ENCODE results near the gene CXCL5. TPM values are rescaled to one million over a fixed set of nuclear protein-coding genes. Genes with fewer than 3 reads are reported as not detected.

The CXCL5 gene
- total and polyA plus RNA-seq, 4 donors, result 0.03 to 0.33 (median 0.14) TPM; not detected in 1

DNA sequence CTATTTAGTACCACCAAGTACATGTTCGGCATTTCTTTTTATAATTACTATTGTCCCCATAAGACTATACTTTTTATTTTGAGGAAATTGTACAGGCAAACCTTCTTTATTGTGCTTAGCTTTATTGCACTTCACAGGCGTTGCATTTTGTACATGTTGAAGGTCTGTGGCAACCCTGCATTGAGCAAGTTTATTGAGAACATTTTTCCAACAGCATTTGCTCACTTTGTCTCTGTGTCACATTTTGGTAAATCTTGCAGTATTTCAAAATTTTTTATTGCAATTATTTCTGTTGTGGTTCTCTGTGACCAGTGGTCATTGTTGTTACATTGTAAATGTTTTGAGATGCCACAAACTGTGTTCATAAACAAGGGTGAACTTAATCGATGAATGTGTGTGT, 10.8 kb upstream of the CXCL5 start:
- 82% methylated on average over 3 of the region's 3 CpGs for WGBS
- no peak overlapping the region for H3K27ac ChIP-seq (ENCODE audit: low read depth in 1 of 2, low read length in 2 of 2)

DNA sequence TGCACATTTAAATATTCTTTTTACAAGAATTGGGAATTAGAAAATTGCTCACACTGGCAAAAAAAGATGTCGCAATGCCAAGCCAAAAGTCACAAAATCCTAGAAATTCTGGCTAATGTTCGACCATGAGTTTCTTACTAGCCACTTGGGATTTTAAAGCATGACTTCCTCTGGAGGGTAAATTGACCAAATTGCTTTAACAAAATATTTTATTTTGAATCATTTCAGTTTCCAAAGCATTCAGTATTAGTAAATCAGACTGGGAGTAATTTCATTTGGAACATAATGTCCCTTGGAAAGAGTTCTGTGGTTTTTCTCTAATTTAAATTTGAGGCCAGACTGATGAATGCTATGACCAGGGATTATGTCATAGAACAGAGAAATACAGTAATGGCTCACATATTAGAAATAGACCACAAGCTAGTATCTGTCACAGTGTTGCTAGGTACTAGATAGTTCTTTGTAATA, 7.6 kb upstream of the CXCL5 start:
- Histone ChIP-seq H3K36me3 (ENCODE audit: control insufficient read depth in 4 of 4, insufficient read depth in 3 of 4, low read depth in 1 of 4, low read length in 3 of 4) (no peaks in the 10 kb centered on the region), H3K4me1 (ENCODE audit: control insufficient read depth in 4 of 4, insufficient read depth in 4 of 4, low read length in 3 of 4) (no peaks in the 10 kb centered on the region), H3K27ac (ENCODE audit: low read depth in 1 of 2, low read length in 2 of 2) (no peak overlapping the region), H3K9me3 (ENCODE audit: control insufficient read depth in 4 of 4, low read length in 3 of 4) (no peaks in the 10 kb centered on the region), H3K27me3 (ENCODE audit: control insufficient read depth in 4 of 4, insufficient read depth in 4 of 4, low read length in 3 of 4) (no peaks in the 10 kb centered on the region), H3K9ac (ENCODE audit: low read depth in 1 of 2, low read length in 2 of 2) (no peak overlapping the region), H3K4me3 (ENCODE audit: low read depth in 1 of 3, low read length in 3 of 3) (no peak overlapping the region)
- no peak for TF ChIP-seq TAF1 (conservative IDR thresholded peaks at IDR 0.05)
- TF ChIP-seq, protein P1, sequence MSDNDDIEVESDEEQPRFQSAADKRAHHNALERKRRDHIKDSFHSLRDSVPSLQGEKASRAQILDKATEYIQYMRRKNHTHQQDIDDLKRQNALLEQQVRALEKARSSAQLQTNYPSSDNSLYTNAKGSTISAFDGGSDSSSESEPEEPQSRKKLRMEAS (IDR thresholded peaks at IDR 0.05), result no peak
- no peak for TF ChIP-seq RAD21 (IDR thresholded peaks at IDR 0.05)
- TF ChIP-seq SP1 (IDR thresholded peaks at IDR 0.05), result no peak
- TF ChIP-seq, protein P2, sequence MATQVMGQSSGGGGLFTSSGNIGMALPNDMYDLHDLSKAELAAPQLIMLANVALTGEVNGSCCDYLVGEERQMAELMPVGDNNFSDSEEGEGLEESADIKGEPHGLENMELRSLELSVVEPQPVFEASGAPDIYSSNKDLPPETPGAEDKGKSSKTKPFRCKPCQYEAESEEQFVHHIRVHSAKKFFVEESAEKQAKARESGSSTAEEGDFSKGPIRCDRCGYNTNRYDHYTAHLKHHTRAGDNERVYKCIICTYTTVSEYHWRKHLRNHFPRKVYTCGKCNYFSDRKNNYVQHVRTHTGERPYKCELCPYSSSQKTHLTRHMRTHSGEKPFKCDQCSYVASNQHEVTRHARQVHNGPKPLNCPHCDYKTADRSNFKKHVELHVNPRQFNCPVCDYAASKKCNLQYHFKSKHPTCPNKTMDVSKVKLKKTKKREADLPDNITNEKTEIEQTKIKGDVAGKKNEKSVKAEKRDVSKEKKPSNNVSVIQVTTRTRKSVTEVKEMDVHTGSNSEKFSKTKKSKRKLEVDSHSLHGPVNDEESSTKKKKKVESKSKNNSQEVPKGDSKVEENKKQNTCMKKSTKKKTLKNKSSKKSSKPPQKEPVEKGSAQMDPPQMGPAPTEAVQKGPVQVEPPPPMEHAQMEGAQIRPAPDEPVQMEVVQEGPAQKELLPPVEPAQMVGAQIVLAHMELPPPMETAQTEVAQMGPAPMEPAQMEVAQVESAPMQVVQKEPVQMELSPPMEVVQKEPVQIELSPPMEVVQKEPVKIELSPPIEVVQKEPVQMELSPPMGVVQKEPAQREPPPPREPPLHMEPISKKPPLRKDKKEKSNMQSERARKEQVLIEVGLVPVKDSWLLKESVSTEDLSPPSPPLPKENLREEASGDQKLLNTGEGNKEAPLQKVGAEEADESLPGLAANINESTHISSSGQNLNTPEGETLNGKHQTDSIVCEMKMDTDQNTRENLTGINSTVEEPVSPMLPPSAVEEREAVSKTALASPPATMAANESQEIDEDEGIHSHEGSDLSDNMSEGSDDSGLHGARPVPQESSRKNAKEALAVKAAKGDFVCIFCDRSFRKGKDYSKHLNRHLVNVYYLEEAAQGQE (IDR thresholded peaks at IDR 0.05), result no peak
- no peak for TF ChIP-seq JUND (IDR thresholded peaks at IDR 0.05)
- TF ChIP-seq, protein P3, sequence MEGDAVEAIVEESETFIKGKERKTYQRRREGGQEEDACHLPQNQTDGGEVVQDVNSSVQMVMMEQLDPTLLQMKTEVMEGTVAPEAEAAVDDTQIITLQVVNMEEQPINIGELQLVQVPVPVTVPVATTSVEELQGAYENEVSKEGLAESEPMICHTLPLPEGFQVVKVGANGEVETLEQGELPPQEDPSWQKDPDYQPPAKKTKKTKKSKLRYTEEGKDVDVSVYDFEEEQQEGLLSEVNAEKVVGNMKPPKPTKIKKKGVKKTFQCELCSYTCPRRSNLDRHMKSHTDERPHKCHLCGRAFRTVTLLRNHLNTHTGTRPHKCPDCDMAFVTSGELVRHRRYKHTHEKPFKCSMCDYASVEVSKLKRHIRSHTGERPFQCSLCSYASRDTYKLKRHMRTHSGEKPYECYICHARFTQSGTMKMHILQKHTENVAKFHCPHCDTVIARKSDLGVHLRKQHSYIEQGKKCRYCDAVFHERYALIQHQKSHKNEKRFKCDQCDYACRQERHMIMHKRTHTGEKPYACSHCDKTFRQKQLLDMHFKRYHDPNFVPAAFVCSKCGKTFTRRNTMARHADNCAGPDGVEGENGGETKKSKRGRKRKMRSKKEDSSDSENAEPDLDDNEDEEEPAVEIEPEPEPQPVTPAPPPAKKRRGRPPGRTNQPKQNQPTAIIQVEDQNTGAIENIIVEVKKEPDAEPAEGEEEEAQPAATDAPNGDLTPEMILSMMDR (IDR thresholded peaks at IDR 0.05; ENCODE audit: low read depth, low read length, missing input control), result no peak
- TF ChIP-seq HNF4G (IDR thresholded peaks at IDR 0.05), result no peak
- TF ChIP-seq FOXA1 (IDR thresholded peaks at IDR 0.05), result no peak
- TF ChIP-seq EGR1 (IDR thresholded peaks at IDR 0.05; ENCODE audit: low read depth in 2 of 2), result no peak
- no peak for TF ChIP-seq FOXA2 (IDR thresholded peaks at IDR 0.05)
- TF ChIP-seq, protein P4, sequence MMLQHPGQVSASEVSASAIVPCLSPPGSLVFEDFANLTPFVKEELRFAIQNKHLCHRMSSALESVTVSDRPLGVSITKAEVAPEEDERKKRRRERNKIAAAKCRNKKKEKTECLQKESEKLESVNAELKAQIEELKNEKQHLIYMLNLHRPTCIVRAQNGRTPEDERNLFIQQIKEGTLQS (IDR thresholded peaks at IDR 0.05), result no peak
- TF ChIP-seq, protein P5, sequence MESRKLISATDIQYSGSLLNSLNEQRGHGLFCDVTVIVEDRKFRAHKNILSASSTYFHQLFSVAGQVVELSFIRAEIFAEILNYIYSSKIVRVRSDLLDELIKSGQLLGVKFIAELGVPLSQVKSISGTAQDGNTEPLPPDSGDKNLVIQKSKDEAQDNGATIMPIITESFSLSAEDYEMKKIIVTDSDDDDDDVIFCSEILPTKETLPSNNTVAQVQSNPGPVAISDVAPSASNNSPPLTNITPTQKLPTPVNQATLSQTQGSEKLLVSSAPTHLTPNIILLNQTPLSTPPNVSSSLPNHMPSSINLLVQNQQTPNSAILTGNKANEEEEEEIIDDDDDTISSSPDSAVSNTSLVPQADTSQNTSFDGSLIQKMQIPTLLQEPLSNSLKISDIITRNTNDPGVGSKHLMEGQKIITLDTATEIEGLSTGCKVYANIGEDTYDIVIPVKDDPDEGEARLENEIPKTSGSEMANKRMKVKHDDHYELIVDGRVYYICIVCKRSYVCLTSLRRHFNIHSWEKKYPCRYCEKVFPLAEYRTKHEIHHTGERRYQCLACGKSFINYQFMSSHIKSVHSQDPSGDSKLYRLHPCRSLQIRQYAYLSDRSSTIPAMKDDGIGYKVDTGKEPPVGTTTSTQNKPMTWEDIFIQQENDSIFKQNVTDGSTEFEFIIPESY (IDR thresholded peaks at IDR 0.05), result no peak
- 54% methylated on average over 2 of the region's 2 CpGs for WGBS
- no peak for DNase-seq (ENCODE audit: low spot score)

More for the DNA sequence above, 10.8 kb upstream of the CXCL5 start:
- DNase-seq (ENCODE audit: low spot score), result no peak
- Histone ChIP-seq H3K4me3 (ENCODE audit: low read depth in 1 of 3, low read length in 3 of 3) (no peak overlapping the region), H3K27me3 (ENCODE audit: control insufficient read depth in 4 of 4, insufficient read depth in 4 of 4, low read length in 3 of 4) (no peaks in the 10 kb centered on the region), H3K4me1 (ENCODE audit: control insufficient read depth in 4 of 4, insufficient read depth in 4 of 4, low read length in 3 of 4) (no peaks in the 10 kb centered on the region), H3K9me3 (ENCODE audit: control insufficient read depth in 4 of 4, low read length in 3 of 4) (no peaks in the 10 kb centered on the region), H3K36me3 (ENCODE audit: control insufficient read depth in 4 of 4, insufficient read depth in 3 of 4, low read depth in 1 of 4, low read length in 3 of 4) (no peaks in the 10 kb centered on the region), H3K9ac (ENCODE audit: low read depth in 1 of 2, low read length in 2 of 2) (no peak overlapping the region)
- TF ChIP-seq FOXA1 (IDR thresholded peaks at IDR 0.05), result no peak
- TF ChIP-seq TAF1 (conservative IDR thresholded peaks at IDR 0.05), result no peak
- TF ChIP-seq, protein P1 (IDR thresholded peaks at IDR 0.05), result no peak
- TF ChIP-seq YY1 (IDR thresholded peaks at IDR 0.05), result no peak
